Measurements from ENCODE around the gene GALE.
A peak's percentile ranks its signal among the peaks of the same experiment; 100 is the strongest.
"Not testable (repeated sequence)": the region's sequence is repeated elsewhere in the genome, so short reads cannot be mapped to it uniquely, and the experiment has no call there.

The GALE gene

DNA sequence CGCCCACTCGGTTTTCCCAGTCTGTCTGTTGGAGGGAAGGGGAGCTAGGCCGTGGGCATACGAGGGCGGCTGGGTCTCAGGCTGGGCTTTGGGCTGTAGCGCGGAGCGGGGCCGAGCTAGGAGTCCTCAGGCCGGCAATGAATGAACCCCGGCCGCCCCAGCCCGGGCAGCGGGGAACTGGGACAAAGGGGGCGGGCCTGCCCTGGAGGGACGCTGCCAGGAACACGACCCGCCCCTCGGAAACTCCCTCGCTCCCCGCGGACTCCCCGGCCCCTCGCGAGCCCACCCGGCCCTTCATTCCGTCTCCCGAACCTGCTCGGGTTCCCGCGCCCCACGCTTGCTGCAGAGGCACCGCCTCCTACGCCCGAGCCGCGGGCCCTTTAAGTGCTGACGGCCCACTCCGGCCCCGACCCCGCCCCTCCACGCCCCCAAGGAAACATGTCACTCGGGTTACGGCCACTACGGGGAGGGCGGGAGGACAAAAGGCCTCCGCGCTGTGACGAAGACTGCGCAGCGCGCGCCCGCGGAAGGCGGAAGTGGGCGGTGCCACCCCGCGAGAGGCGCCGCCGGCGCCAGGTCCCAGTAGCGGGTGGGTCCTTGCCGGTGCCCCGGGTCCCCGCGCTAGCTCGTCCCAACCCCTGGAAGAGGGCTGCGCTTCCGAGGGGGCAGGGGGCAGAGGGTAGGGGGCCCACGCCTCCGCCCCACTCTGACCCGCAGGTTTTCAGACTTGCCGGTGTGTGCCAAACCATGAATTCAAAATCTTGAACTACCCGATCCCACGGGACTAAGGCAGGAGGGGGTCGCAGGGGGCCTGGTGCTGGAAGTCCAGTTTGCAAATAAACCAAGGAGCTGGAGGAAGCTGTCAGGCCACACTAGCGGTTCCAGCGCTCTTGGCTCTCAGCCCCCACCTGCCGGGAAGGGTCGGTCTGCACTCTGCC lies at the start of gene GALE:
TSS of gene GALE (minus strand) at position 355 of the 938 bp plus-strand sequence. CDS start 1,747 bp downstream, outside the sequence.
- DNase-seq: peak; percentile 91

DNA sequence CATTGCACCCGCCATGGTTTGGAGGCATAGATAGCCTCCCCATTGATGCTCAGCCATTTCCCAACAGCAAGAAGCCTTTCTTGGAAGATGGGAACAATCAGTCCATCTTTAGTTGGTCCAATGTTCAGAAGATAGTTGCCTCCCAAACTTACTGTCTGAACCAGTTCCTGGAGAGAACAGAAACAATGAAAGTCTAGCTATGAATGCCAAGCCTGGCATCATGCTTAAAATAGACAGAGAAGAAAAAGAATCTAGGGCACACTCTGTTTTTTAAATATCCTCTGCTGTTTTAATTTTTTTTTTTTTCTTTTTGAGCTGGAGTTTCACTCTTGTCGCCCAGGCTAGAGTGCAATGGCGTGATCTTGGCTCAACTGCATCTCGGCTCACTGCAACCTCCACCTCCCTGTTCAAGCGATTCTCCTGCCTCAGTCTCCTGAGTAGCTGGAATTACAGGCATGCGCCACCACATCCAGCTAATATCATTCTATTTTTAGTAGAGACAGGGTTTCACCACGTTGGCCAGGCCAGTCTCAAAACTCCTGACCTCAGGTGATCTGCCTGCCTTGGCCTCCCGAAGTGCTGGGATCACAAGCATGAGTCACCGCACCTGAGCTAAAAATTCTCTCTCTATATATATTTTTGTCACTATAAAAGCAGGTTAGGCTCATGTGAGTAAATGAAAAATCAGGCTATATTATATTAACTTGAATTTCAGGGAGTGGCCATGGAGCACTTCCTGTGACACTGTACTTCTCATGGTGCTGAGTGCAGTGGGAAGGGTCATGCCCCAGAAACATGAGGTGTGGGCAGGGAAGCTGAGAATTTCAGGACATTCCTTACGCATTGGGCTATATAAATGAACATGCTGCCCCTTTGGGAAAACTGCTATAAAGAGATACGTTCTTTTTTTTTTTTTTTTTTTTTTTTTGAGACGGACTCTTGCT lies 48.4 kb upstream of the GALE start:
- DNase-seq: no peak

DNA sequence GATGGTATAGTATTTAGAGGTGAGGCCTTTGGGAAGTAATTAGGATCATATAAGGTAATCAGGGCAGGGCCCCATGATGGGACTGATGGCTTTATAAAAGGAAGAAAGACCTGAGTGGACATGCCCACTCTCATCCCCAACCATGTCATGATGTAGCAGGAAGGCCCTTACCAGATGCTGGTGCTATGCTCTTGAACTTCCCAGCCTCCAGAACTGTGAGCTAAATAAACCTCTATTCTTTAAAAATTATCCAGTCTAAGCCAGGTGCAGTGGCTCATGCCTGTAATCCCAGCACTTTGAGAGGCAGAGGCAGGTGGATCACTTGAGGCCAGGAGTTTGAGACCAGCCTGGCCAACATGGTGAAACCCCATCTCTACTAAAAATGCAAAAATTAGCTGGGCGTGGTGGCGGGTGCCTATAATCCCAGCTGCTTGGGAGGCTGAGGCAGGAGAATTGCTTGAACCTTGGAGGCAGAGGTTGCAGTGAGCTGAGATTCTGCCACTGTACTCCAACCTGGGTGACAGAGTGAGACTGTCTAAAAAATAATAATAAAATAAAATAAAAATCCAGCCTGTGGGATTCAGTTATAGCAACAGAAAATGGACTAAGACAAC lies 47.0 kb upstream of the GALE start:
- DNase-seq: not testable (repeated sequence)

DNA sequence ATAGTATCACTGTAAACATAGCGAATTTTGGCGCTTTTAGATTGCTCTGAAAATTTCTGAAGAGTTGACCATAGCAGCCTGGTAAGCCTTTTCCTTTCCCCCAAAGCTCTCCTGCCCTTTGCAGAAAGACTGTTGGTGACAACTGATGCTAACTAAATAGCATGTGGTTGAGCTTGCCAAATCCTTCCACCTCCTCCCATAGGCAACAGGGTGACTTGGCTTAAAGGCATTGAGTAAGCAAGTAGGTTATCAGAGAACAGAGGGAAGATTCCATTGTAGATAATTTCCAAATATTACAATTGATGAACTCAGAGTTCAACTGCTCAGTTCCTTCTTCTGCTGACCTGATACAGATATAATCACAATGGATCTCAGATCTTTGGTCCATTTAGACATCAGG lies 44.6 kb upstream of the GALE start:
- no peak for DNase-seq

DNA sequence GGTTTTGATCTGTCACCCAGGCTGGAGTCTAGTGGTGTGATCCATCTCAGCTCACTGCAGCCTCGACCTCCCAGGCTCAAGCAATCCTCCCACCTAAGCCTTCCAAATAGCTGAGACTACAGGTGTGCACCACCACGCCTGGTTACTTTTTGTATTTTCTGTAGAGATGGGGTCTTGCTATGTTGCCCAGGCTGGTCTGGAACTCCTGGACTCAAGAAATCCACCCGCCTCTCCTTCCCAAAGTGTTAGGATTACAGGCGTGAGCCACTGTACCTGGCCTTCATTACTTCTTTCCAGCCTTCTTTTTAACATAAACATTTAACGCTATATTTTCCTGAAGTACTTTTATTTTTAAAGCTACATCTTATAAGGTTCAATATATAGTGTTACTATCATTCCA lies 43.1 kb upstream of the GALE start:
- DNase-seq: no peak

DNA sequence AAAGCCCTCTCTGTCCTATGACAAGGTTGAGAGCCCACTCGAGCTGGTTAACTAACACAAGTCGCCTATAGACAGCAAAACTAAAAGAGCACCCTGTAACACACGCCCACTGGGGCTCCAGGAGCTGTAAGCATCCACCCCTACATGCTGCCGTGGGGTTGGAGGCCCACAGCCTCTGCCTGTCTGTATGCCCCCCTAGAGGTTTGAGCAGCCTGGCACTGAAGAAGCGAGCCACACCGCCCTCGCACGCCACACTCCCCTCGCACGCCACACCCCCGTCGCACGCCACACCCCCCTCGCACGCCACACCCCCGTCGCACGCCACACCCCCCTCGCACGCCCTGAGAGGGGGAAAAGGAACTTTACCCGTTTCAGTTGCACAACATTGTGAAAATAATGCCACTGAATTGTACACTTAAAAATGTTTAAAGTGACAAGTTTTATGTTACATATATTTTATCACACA lies 37.9 kb upstream of the GALE start:
- DNase-seq: peak; percentile 20

DNA sequence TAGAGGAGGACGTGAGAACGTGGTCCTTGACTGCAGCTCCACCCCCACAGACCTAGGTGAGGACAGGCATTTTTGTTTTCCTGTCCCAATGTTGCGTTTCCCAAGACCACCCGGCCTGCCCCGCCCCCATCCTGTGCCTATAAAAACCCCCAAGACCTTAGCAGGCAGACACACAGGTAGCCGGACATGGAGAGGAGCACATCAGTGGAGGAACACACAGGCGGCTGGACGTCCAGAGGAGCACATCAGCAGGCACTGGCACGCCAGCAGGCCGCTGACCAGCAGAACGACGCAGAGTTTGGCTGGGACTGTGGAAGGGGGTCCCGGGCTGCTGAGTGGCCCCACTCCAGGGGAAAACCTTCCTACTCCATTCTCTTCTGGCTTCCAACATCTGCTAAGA lies 37.4 kb upstream of the GALE start:
- DNase-seq: no peak

DNA sequence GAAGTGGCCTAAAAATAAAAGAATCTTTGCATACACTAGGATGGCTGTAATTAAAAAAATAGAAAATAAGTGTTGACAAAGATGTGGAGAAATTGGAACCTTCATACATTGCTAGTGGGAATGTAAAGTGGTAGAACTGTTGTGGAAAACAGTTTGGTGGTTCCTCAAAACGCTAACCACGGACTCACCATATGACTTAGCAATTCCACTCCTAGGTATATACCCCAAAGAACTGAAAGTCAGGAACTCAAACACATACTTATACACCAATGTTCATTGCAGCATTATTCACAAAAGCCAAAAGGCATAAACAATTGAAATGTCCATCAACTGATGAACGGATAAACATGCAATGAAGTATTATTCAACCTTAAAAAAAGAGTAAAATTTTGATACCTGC lies 35.5 kb upstream of the GALE start:
- no peak for DNase-seq

DNA sequence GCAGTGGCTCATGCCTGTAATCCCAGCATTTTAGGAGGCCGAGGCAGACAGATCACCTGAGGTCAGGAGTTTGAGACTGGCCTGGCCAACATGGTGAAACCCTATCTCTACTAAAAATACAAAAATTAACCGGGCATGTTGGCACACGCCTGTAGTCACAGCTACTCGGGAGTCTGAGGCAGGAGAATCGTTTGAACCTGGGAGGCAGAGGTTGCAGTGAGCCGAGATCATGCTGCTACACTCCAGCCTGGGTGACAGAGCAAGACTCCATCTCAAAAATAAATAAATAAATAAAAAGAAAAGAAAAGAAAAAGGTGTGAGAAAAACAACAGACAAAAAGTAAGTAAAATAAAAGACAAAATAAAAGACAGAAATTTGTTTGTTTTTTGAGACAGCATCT lies 33.6 kb upstream of the GALE start:
- not testable (repeated sequence) for DNase-seq

DNA sequence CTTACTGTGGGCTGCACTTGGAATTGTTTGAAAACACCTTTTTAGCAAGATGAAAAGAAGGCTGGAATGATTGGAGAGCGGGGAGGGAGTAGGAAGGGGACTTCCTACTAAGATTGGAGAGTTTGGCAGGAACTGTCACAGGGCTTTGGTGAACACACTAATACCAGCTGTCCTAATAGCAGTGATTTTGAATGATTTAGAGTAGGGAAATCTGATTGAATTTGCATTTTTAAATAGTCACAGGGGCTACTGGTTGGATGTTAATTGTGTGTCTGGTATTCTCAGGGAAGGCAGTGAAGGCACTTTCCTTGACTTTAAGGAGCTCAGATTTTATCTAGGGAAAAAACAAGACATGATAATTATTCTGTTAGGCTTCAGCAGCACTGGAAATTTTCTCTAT lies 27.2 kb upstream of the GALE start:
- no peak for DNase-seq

DNA sequence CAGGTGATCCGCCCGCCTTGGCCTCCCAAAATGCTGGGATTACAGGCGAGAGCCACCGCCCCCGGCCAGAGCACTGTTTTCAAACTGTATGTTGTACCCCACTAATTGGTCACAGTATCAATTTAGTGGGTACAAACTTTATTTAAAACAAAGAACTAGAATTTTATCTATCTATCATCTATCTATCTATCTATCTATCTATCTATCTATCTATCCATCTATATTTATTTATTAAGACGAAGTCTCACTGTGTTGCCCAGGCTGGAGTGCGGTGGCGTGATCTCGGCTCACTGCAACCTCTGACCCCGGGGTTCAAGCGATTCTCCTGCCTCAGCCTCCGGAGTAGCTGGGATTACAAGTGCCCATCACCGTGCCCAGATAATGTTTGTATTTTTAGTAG lies 26.0 kb upstream of the GALE start:
- not testable (repeated sequence) for DNase-seq

DNA sequence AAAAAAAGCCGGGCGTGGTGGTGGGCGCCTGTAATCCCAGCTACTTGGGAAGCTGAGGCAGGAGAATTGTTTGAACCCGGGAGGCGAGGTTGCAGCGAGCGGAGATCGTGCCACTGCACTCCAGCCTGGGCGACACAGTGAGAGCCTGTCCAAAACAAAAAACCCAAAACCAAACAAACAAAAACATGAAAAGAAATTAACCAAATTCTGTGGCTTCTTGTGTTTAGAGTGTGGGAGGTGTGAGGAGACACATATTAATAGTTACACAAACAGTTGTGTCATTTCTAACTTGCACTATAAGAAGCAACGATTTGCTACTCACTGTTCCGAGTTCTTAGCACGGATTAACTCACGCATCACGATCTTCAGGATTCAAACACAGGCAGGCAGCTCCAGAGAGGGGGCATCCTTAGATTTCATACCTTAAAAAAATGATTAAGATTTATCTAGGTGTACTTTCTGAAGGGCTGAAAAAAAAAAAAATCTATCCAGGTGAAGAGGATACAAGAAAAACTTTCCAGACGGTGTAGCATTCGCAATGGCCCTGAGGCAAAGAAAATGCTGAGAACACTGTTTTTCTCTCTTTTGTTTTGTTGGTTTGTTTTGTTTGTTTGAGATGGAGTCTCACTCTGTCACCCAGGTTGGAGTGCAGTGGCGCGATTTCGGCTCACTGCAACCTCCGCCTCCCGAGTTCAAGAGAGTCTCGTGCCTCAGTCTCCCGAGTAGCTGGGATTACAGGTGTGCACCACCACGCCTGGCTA lies 25.4 kb upstream of the GALE start:
- no peak for DNase-seq

DNA sequence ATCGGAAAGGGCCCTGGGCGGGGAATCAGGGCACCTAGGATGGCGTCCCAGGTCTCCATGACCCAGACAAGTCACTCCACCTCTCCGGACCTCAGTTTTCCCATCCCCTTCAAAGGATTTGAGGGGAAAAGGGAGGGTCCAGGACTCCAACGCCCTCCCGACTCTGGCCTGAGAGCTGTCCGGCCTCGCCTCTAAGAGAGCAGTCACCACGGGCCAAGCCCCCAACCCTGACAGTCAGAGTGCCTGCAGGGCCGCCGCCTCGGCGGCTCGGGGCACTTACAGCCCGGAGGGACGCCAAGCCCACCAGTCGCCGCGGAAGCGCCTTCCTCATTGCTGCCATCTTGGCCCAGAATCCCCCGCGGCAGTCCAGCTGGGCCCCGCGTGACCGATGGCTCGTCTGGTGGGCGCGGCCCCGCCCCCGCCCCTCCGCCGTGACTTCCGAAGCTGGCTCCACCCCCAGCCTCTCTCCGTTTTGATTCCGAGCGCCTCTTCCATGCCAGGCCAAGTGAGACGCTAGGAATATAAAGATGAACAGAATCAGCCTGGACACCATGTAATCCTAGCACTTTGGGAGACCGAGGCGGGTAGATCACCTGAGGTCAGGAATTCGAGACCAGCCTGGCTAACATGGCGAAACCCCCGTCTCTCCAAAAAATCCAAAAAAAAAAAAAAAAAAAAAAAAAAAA lies 24.7 kb upstream of the GALE start, which contains the start of gene HMGCL:
TSS of gene HMGCL (minus strand) at position 354 of the 686 bp plus-strand sequence. CDS start at position 340, 14 bp downstream.
- peak; percentile 85 for DNase-seq

DNA sequence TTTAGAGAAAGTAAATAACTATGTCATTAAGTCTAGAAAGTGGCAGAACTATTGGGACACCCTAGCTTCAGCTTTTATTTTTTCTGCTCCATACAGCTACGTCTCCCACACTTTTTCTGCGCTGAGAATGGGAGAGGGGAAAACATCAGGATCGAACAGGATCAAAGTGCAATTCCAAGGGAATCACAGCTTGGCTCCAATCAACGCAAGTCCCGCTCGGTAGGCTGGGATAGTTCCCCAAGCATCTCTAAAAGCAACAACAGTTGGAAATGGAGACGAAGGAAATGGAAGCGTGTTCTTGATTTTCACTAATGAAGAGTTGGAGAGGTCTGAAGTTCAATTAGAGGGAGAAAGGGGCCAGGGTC lies 24.1 kb upstream of the GALE start:
- DNase-seq: no peak

DNA sequence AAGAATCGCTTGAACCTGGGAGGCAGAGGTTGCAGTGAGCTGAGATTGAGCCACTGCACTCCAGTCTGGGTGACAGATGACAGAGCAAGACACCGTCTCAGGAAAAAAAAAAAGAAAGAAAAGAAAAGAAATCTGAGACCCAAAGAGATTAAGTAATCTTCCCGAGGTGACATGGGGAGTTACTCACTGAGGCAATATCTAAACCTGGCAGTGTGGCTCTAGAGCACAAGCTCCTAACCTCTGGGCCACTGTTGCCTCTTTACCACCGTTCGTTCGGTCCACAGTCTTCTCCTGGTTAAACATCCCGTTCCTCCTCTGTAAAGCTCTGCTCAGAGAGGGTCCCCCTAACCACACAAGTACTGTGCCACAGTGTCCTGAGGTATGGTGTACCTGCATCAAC lies 23.2 kb upstream of the GALE start:
- DNase-seq: no peak

DNA sequence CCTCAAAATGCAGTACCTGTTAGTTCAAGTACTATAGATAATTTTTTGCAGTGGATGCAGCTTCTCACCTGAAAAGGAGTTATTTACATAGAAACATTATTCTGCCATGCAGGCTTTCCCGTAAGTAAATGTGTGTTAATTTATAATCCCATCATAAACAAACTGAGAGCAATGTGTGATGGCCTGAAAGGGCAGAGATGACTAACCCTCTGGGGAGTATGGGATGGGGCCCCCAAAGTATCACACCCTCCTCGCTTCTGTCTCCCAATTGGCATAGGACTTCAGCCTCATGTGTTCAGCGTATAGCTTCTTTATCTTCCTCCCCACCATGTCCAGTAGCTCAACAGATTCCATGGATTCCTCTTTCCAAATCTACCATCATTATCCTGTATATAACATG lies 17.1 kb upstream of the GALE start:
- no peak for DNase-seq

DNA sequence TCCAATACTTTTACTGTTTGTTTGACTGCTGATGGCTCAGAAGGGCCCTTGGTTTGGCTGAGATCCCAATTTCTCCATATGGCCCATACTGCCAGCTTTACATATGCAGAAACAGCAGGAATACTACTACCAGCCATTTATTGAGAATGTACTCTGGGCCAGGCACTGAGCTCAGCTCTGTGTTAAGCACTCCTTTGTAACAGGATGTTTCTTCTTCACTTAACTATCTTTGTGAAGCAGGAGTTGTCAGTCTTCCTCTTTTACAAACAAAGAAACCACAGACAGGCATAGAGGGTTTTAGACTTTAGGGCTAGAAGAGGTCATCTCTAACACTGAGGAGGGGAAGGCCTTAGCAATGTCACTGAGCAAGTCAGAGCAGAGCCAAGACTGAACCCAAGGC lies 16.4 kb upstream of the GALE start:
- no peak for DNase-seq

DNA sequence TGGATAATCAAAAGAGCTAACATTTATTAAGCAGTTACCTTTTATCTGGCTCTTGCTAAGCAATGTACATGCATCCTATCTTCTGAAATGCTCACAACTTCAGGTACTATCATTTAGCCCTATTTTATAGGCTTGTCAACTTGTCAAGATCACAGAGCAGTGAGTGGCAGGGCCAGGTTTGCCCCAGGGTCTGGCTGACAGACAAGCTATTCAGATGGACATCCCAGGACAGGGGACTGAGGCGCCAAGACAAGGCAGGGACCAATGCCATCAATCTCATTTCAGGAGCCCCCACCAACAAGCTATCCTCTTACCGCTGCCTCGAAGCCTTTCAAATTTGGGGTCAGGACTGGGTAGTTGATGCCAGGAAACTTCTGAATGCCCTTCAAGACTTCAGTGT lies 15.8 kb upstream of the GALE start:
- DNase-seq: no peak

DNA sequence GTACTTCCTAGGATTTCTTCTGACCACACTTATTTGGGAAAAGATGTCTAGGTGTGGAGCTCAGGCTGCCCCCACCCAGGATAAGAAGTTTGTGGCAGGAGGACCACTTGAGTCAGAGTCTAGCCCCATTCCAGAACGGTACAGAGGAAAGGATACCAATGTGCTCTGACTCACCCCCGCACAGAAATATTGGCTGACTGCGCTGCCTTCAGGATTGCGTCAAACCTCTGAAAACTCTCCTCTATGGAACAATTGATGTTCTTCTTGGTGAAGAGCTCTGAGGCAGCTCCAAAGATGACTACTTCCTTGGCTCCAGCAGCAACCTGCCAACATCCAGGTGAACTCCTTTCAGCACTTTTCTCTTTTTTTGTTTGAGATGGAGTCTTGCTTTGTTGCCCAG lies 13.5 kb upstream of the GALE start:
- DNase-seq: no peak

DNA sequence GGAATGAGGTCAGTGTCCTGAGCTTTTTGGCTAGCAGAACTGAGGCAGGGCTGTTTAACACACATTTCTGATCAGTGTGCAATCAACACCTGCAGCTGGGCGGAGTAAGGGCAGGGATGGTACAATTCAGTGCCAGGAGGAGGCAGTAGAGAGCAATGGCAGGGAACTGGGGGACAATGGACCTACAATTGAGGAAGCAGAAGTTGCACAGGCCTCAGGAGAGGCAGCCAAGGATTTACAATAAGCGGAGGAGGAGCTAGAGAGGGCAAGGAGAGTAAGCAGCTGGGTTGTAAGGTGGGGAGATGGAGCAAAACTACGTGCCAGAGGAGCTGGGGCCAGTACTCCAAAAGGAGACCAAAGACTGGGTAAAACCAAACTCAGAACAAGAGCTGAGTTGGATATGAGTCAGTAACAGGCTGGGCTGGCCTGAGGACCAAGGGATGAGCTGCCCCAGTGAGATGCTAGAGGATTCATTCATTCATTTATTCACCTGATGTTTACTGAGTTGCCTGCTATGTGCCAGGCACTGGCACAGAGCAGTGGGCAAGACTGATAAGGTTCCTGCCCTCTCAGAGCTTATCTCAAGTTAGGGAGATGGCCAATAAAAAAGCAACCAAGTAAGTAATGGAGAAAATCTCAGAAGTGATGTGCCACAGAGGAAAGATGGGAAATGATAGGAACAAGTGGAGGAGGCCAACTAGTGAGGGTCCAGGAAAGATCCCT lies 10.4 kb upstream of the GALE start:
- DNase-seq: no peak

DNA sequence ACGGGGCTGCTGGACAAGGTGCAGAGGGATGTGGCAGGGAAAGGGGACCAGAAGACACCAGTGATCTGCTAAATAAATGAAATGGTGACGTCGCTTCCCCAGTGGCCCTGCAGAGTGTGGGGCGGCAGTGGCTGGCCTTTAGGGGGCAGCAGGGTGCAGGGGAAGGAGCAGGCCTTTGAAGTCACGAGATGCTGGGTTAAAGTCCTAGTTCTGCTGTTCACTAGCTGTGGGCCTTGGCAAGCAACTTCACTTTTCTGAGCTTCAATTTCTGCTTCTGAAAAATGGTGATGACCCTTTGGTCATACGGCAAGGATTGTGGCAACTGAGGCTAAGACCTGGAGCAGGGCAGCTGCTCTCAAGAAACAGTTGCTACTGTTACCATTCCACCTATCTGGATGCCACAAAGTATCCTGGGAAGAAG lies 9.2 kb upstream of the GALE start:
- DNase-seq: no peak
